ENCODE results near the gene GPR183.
"Not testable (repeated sequence)": the region's sequence is repeated elsewhere in the genome, so short reads cannot be mapped to it uniquely, and the experiment has no call there.

The GPR183 gene

DNA sequence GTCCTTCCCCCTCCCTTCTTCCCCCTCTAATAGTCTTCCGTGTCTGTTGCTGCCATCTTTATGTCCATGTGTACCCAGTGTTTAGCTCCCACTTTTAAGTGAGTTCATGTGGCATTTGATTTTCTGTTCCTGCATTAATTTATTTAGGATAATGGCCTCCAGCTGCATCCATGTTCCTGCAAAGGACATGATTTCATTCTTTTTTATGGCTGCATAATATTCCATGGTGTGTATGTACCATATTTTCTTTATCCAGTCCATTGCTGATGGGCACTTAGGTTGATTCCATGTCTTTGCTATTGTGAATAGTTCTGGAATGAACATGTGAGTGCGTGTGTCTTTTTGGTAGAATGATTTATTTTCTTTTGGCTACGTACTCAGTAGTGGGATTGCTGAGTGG, 58.0 kb downstream of the GPR183 start:
- not testable (repeated sequence) for DNase-seq (ENCODE audit: low read depth)

DNA sequence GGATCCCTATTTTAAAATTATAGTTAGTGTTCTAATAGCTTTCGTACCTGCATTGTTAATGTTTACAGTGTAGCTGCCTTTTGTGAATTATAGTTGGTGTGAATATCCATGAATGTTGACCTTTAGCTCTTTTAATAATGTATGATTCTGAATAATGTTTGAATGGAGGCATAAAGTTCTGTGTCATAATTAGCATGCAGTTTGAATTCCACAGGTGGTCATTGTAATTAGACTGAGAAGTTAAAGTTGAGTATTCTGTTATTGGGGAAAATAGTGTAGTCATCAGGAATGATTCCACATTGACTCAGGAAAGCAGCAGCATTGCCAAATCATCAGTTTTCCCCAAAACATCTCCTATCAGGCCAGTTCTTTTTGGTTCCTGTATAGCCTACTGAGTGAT, 61.1 kb downstream of the GPR183 start:
- no peak for DNase-seq (ENCODE audit: low read depth)

All from amniotic epithelial cell (primary cell).